HG03175 (cell line): ENCODE data around the gene LEFTY1.
"Not testable (repeated sequence)": the region's sequence is repeated elsewhere in the genome, so short reads cannot be mapped to it uniquely, and the experiment has no call there.

Source experiments
- ATAC-seq: cut with Tn5 transposase; IDR thresholded peaks from one replicate; pipeline ENCODE4 v1.9.1; 2021; ENCODE audit warnings: mild to moderate bottlenecking, moderate library complexity; ENCODE audit not compliant: unreplicated experiment

Gene LEFTY1

GRCh38 chr1:225888898-225889601 is at the start of gene LEFTY1:
TSS of gene LEFTY1 (minus strand) at chr1:225889146. CDS start at chr1:225889066, 80 bp downstream.
- no peak for ATAC-seq

GRCh38 chr1:225937048-225937968 is 48.4 kb upstream of the LEFTY1 start:
- ATAC-seq: no peak

- no peak for ATAC-seq
Measured at GRCh38 chr1:225936523-225936922, 47.6 kb upstream of the LEFTY1 start.

GRCh38 chr1:225936086-225936485 is 47.1 kb upstream of the LEFTY1 start:
- ATAC-seq: not testable (repeated sequence)

- ATAC-seq: no peak
Measured at GRCh38 chr1:225934711-225935110, 45.8 kb upstream of the LEFTY1 start.

- ATAC-seq: no peak
Measured at GRCh38 chr1:225933072-225933471, 44.1 kb upstream of the LEFTY1 start.

GRCh38 chr1:225931270-225932136 is 42.6 kb upstream of the LEFTY1 start:
- ATAC-seq: no peak

GRCh38 chr1:225930566-225930965 is 41.6 kb upstream of the LEFTY1 start:
- no peak for ATAC-seq

GRCh38 chr1:225929462-225929861 is 40.5 kb upstream of the LEFTY1 start:
- not testable (repeated sequence) for ATAC-seq

- ATAC-seq: no peak
Measured at GRCh38 chr1:225928186-225929175, 39.5 kb upstream of the LEFTY1 start.

GRCh38 chr1:225926551-225927113 is 37.7 kb upstream of the LEFTY1 start:
- ATAC-seq: no peak

GRCh38 chr1:225923692-225924555 is 35.0 kb upstream of the LEFTY1 start, which contains the start of gene PYCR2:
TSS of gene PYCR2 (minus strand) at chr1:225924250. CDS start at chr1:225924110, 140 bp downstream.
- peak; percentile 98 for ATAC-seq

- no peak for ATAC-seq
Measured at GRCh38 chr1:225923381-225923691, 34.4 kb upstream of the LEFTY1 start.

- no peak for ATAC-seq
Measured at GRCh38 chr1:225921734-225922709, 33.1 kb upstream of the LEFTY1 start.

GRCh38 chr1:225919906-225920305 is 31.0 kb upstream of the LEFTY1 start:
- no peak for ATAC-seq

GRCh38 chr1:225918280-225918679 is 29.3 kb upstream of the LEFTY1 start:
- ATAC-seq: no peak

GRCh38 chr1:225917536-225917935 is 28.6 kb upstream of the LEFTY1 start:
- no peak for ATAC-seq
